Measurements from ENCODE around the gene FLRT2.

Gene FLRT2

GRCh38 chr14:85701763-85702162 is 171.8 kb downstream of the FLRT2 start:
- DNase-seq (ENCODE audit: low read depth), result no peak
- TF ChIP-seq CTCF (IDR thresholded peaks at IDR 0.05; ENCODE audit: control insufficient read depth, insufficient read depth, low read depth, low read length, missing control alignments), result no peak
- H3K4me3 ChIP-seq (ENCODE audit: control insufficient read depth, low read depth, low read length), result no peak overlapping the region

- H3K4me3 ChIP-seq (ENCODE audit: control insufficient read depth, low read depth, low read length), result no peak overlapping the region
- no peak for TF ChIP-seq CTCF (IDR thresholded peaks at IDR 0.05; ENCODE audit: control insufficient read depth, insufficient read depth, low read depth, low read length, missing control alignments)
- DNase-seq (ENCODE audit: low read depth), result no peak
These were observed 172.2 kb downstream of the FLRT2 start for GRCh38 chr14:85702191-85702590.

GRCh38 chr14:85702997-85703396 is 173.1 kb downstream of the FLRT2 start:
- no peak for TF ChIP-seq CTCF (IDR thresholded peaks at IDR 0.05; ENCODE audit: control insufficient read depth, insufficient read depth, low read depth, low read length, missing control alignments)
- H3K4me3 ChIP-seq (ENCODE audit: control insufficient read depth, low read depth, low read length), result no peak overlapping the region
- DNase-seq (ENCODE audit: low read depth), result no peak
